SK-N-SH treated with all-trans-retinoic acid at 6 μM for 48 hours (cell line): ENCODE data around the gene BBS1.

Experiments used
- ATAC-seq: fragments of 200-7000 bp; cut with Tn5 transposase; 3 replicates; pipeline ENCODE4 v1.9.1; 2020; ENCODE audit warnings: mild to moderate bottlenecking, moderate library complexity
- ARNTL ChIP-seq: fragments of 450-650 bp; formaldehyde crosslinking; IDR thresholded peaks from 2 replicates; pipeline ENCODE4 v1.5.0; 2020; ENCODE audit warnings: low read depth, mild to moderate bottlenecking, moderate library complexity, borderline replicate concordance
- BACH2 ChIP-seq: fragments of 250-450 bp; sonication (Bioruptor Pico); IDR thresholded peaks from 2 replicates; pipeline ENCODE4 v1.9.0; 2021; ENCODE audit warnings: mild to moderate bottlenecking, borderline replicate concordance
- CREB5 ChIP-seq: fragments of 250-450 bp; sonication (Bioruptor Pico); IDR thresholded peaks from 2 replicates; pipeline ENCODE4 v1.5.1; 2020; ENCODE audit warnings: low read depth, mild to moderate bottlenecking, moderate library complexity
- CSRNP3 ChIP-seq: fragments of 250-450 bp; sonication (Bioruptor Pico); IDR thresholded peaks from 2 replicates; pipeline ENCODE4 v1.5.1; 2021; ENCODE audit warnings: mild to moderate bottlenecking, moderate library complexity
- GLIS3 ChIP-seq: fragments of 250-450 bp; sonication (Bioruptor Pico); IDR thresholded peaks from 2 replicates; pipeline ENCODE4 v1.5.0; 2020; ENCODE audit warnings: mild to moderate bottlenecking, moderate library complexity
- OSR1 ChIP-seq: fragments of 250-450 bp; sonication (Bioruptor Pico); IDR thresholded peaks from 2 replicates; pipeline ENCODE4 v1.8.0; 2022; ENCODE audit warnings: moderate library complexity, mild to moderate bottlenecking, inconsistent platforms
- POU6F1 ChIP-seq: fragments of 250-450 bp; sonication (Bioruptor Pico); IDR thresholded peaks from 2 replicates; pipeline ENCODE4 v1.8.0; 2021; ENCODE audit warnings: low read depth, mild to moderate bottlenecking, moderate library complexity, borderline replicate concordance
- PPARA ChIP-seq: fragments of 250-450 bp; sonication (Bioruptor Pico); IDR thresholded peaks from 2 replicates; pipeline ENCODE4 v1.5.0; 2020; ENCODE audit warnings: mild to moderate bottlenecking, borderline replicate concordance
- RARB ChIP-seq: fragments of 250-450 bp; sonication (Bioruptor Pico); IDR thresholded peaks from 2 replicates; pipeline ENCODE4 v1.8.0; 2021; ENCODE audit warnings: mild to moderate bottlenecking, moderate library complexity
- SNAI2 ChIP-seq: fragments of 250-450 bp; sonication (Bioruptor Pico); IDR thresholded peaks from 2 replicates; pipeline ENCODE4 v1.5.0; 2020; ENCODE audit warnings: mild to moderate bottlenecking, moderate library complexity
- TCF4 ChIP-seq: fragments of 250-450 bp; sonication (Bioruptor Pico); IDR thresholded peaks from 2 replicates; pipeline ENCODE4 v1.8.0; 2021; ENCODE audit warnings: mild to moderate bottlenecking, moderate library complexity, borderline replicate concordance
- TOX ChIP-seq: fragments of 250-450 bp; sonication (Bioruptor Pico); IDR thresholded peaks from 2 replicates; pipeline ENCODE4 v1.8.0; 2021; ENCODE audit warnings: mild to moderate bottlenecking, moderate library complexity, borderline replicate concordance
- TSHZ2 ChIP-seq: fragments of 250-450 bp; sonication (Bioruptor Pico); IDR thresholded peaks from 2 replicates; pipeline ENCODE4 v1.5.0; 2020; ENCODE audit warnings: mild to moderate bottlenecking, moderate library complexity
- ZFP3 ChIP-seq: fragments of 250-450 bp; sonication (Bioruptor Pico); IDR thresholded peaks from 2 replicates; pipeline ENCODE4 v1.5.0; 2020; ENCODE audit warnings: mild to moderate bottlenecking, moderate library complexity
- ZFP30 ChIP-seq: fragments of 450-650 bp; formaldehyde crosslinking; IDR thresholded peaks from 2 replicates; pipeline ENCODE4 v1.5.0; 2022; ENCODE audit warnings: mild to moderate bottlenecking, moderate library complexity
- ZNF565 ChIP-seq: fragments of 450-650 bp; formaldehyde crosslinking; conservative IDR thresholded peaks from 2 replicates; pipeline ENCODE4 v1.5.0; 2020; ENCODE audit warnings: low read depth, mild to moderate bottlenecking, moderate library complexity
- ZNF70 ChIP-seq: fragments of 450-650 bp; formaldehyde crosslinking; IDR thresholded peaks from 2 replicates; pipeline ENCODE4 v1.5.0; 2020; ENCODE audit warnings: mild to moderate bottlenecking, moderate library complexity
- ZNF8 ChIP-seq: fragments of 450-650 bp; formaldehyde crosslinking; IDR thresholded peaks from 2 replicates; pipeline ENCODE4 v1.5.0; 2020; ENCODE audit warnings: mild to moderate bottlenecking, moderate library complexity

BBS1 gene

GRCh38 chr11:66475349-66476172, 34.9 kb upstream of the BBS1 start:
- no peak for TF ChIP-seq TSHZ2 (CRISPR knock-in tag)
- no peak for ATAC-seq

- TF ChIP-seq TOX: no peak
- ATAC-seq: no peak
Measured at GRCh38 chr11:66476173-66476840, 34.1 kb upstream of the BBS1 start.

- no peak for TF ChIP-seq TSHZ2 (CRISPR knock-in tag)
- TF ChIP-seq POU6F1: no peak
- TF ChIP-seq GLIS3: no peak
- no peak for TF ChIP-seq ARNTL
- no peak for TF ChIP-seq SNAI2 (CRISPR knock-in tag)
- TF ChIP-seq TOX: no peak
- no peak for TF ChIP-seq ZNF70 (CRISPR knock-in tag)
- TF ChIP-seq CSRNP3: no peak
- no peak for TF ChIP-seq CREB5 (CRISPR knock-in tag)
- no peak for TF ChIP-seq TCF4
- TF ChIP-seq, all 23 proteins: peak for 0
- no peak for ATAC-seq
Measured at GRCh38 chr11:66476841-66477251, 33.6 kb upstream of the BBS1 start.

- ATAC-seq: no peak
- no peak for TF ChIP-seq PPARA
- TF ChIP-seq CSRNP3: no peak
- TF ChIP-seq ZFP30 (CRISPR knock-in tag): no peak
- no peak for TF ChIP-seq TSHZ2 (CRISPR knock-in tag)
- TF ChIP-seq ZFP3: no peak
- TF ChIP-seq ZNF565 (CRISPR knock-in tag): no peak
- TF ChIP-seq BACH2 (CRISPR knock-in tag): no peak
- no peak for TF ChIP-seq OSR1 (CRISPR knock-in tag)
- TF ChIP-seq ZNF70 (CRISPR knock-in tag): no peak
- no peak for TF ChIP-seq RARB (CRISPR knock-in tag)
- no peak for TF ChIP-seq SNAI2 (CRISPR knock-in tag)
- no peak for TF ChIP-seq ZNF8
Measured at GRCh38 chr11:66477263-66478201, 32.9 kb upstream of the BBS1 start.
